ENCODE results near the gene ZP4.

ZP4 gene

GRCh38 chr1:237890822-237891221, at the start of gene ZP4:
Gene ZP4 (minus strand): TSS chr1:237890922. CDS start chr1:237890635, 287 bp downstream.
- DNase-seq (ENCODE audit: low read depth in 2 of 2) = no peak

GRCh38 chr1:237938553-237938952, 47.8 kb upstream of the ZP4 start:
- DNase-seq (ENCODE audit: low read depth in 2 of 2) = no peak

- no peak for DNase-seq (ENCODE audit: low read depth in 2 of 2)
Measured at GRCh38 chr1:237938068-237938467, 47.3 kb upstream of the ZP4 start.

- DNase-seq (ENCODE audit: low read depth in 2 of 2) = no peak
Measured at GRCh38 chr1:237932816-237933215, 42.1 kb upstream of the ZP4 start.

GRCh38 chr1:237931581-237931980, 40.9 kb upstream of the ZP4 start:
- DNase-seq (ENCODE audit: low read depth in 2 of 2) = no peak

- no peak for DNase-seq (ENCODE audit: low read depth in 2 of 2)
Measured at GRCh38 chr1:237927198-237927597, 36.5 kb upstream of the ZP4 start.

GRCh38 chr1:237921306-237921705, 30.6 kb upstream of the ZP4 start:
- no peak for DNase-seq (ENCODE audit: low read depth in 2 of 2)

- DNase-seq (ENCODE audit: low read depth in 2 of 2) = no peak
Measured at GRCh38 chr1:237913345-237913744, 22.6 kb upstream of the ZP4 start.

GRCh38 chr1:237911911-237912310, 21.2 kb upstream of the ZP4 start:
- DNase-seq (ENCODE audit: low read depth in 2 of 2) = no peak

- no peak for DNase-seq (ENCODE audit: low read depth in 2 of 2)
Measured at GRCh38 chr1:237910834-237911233, 20.1 kb upstream of the ZP4 start.

- no peak for DNase-seq (ENCODE audit: low read depth in 2 of 2)
Measured at GRCh38 chr1:237903961-237904360, 13.2 kb upstream of the ZP4 start.

GRCh38 chr1:237902960-237903743, 12.4 kb upstream of the ZP4 start:
- DNase-seq (ENCODE audit: low read depth in 2 of 2) = no peak

GRCh38 chr1:237901299-237901934, 10.7 kb upstream of the ZP4 start:
- DNase-seq (ENCODE audit: low read depth in 2 of 2) = no peak

- no peak for DNase-seq (ENCODE audit: low read depth in 2 of 2)
Measured at GRCh38 chr1:237895630-237896029, 4.9 kb upstream of the ZP4 start.

- no peak for DNase-seq (ENCODE audit: low read depth in 2 of 2)
Measured at GRCh38 chr1:237894131-237894530, 3.4 kb upstream of the ZP4 start.

GRCh38 chr1:237891979-237892378, 1.3 kb upstream of the ZP4 start:
- no peak for DNase-seq (ENCODE audit: low read depth in 2 of 2)

- no peak for DNase-seq (ENCODE audit: low read depth in 2 of 2)
Measured at GRCh38 chr1:237891266-237891665, 544 bp upstream of the ZP4 start.

- no peak for DNase-seq (ENCODE audit: low read depth in 2 of 2)
Measured at GRCh38 chr1:237890416-237890815, 306 bp downstream of the ZP4 start.

GRCh38 chr1:237888143-237888542, 2.6 kb downstream of the ZP4 start:
- DNase-seq (ENCODE audit: low read depth in 2 of 2) = no peak

- no peak for DNase-seq (ENCODE audit: low read depth in 2 of 2)
Measured at GRCh38 chr1:237887542-237887941, 3.2 kb downstream of the ZP4 start.

- DNase-seq (ENCODE audit: low read depth in 2 of 2) = no peak
Measured at GRCh38 chr1:237884237-237884636, 6.5 kb downstream of the ZP4 start.

- DNase-seq (ENCODE audit: low read depth in 2 of 2) = no peak
Measured at GRCh38 chr1:237879195-237879594, 11.5 kb downstream of the ZP4 start.

GRCh38 chr1:237878406-237878805, 12.3 kb downstream of the ZP4 start:
- no peak for DNase-seq (ENCODE audit: low read depth in 2 of 2)

All from stimulated activated CD8-positive, alpha-beta memory T cell treated with anti-CD3 and anti-CD28 coated beads, Interleukin-2, amount 100 ng/mL, for 1 hour (primary cell).